ENCODE results near the gene CEP55. TPM values are rescaled to one million over a fixed set of nuclear protein-coding genes. Genes with fewer than 3 reads are reported as not detected.
A peak's percentile ranks its signal among the peaks of the same experiment; 100 is the strongest.
"Not testable (repeated sequence)": the region's sequence is repeated elsewhere in the genome, so short reads cannot be mapped to it uniquely, and the experiment has no call there.

The CEP55 gene
- total RNA-seq, 1 donor from 2014 or later = 59.3 TPM

GRCh38 chr10:93462881-93463280 is 33.5 kb upstream of the CEP55 start:
- Mint-ChIP-seq H3K27ac (peak overlapping the region; percentile 39), H3K9me3 (no peaks in the 10 kb centered on the region), H3K27me3 (no peaks in the 10 kb centered on the region), H3K4me3 (no peak overlapping the region), H3K36me3 (ENCODE audit: low read depth) (peaks cover 2% of the 10 kb centered on the region), H3K4me1 (peaks cover 16% of the 10 kb centered on the region)
- intact Hi-C loops (cut with micrococcal nuclease) = no loop called here
- peak; percentile 64 for DNase-seq

GRCh38 chr10:93463723-93464476 is 32.5 kb upstream of the CEP55 start:
- peaks cover 15% of the 10 kb centered on the region for H3K4me1 Mint-ChIP-seq
- H3K36me3 Mint-ChIP-seq (ENCODE audit: low read depth) = peaks cover 1% of the 10 kb centered on the region
- intact Hi-C loops (cut with micrococcal nuclease) = loop anchor here (1.0 kb wide), 1 partner anchor 18 kb away; the partner anchor contains the start of gene MYOF
- no peak for DNase-seq
- peak overlapping the region; percentile 35 for H3K27ac Mint-ChIP-seq
- no peaks in the 10 kb centered on the region for H3K9me3 Mint-ChIP-seq
- no peaks in the 10 kb centered on the region for H3K27me3 Mint-ChIP-seq
- H3K4me3 Mint-ChIP-seq = no peak overlapping the region

- intact Hi-C loops (cut with micrococcal nuclease) = loop anchor here (1.0 kb wide), 1 partner anchor 17 kb away; the partner anchor contains the start of gene MYOF
- Mint-ChIP-seq H3K36me3 (ENCODE audit: low read depth) (peaks cover 1% of the 10 kb centered on the region), H3K27ac (no peak overlapping the region), H3K4me1 (peaks cover 13% of the 10 kb centered on the region), H3K27me3 (no peaks in the 10 kb centered on the region), H3K4me3 (no peak overlapping the region), H3K9me3 (no peaks in the 10 kb centered on the region)
- no peak for DNase-seq
Observed at GRCh38 chr10:93464776-93465388, 31.5 kb upstream of the CEP55 start.

- Mint-ChIP-seq H3K27me3 (no peaks in the 10 kb centered on the region), H3K4me3 (no peak overlapping the region), H3K4me1 (peaks cover 13% of the 10 kb centered on the region), H3K36me3 (ENCODE audit: low read depth) (peaks cover 1% of the 10 kb centered on the region), H3K27ac (no peak overlapping the region), H3K9me3 (peaks cover 3% of the 10 kb centered on the region)
- intact Hi-C loops (cut with micrococcal nuclease) = no loop called here
- no peak for DNase-seq
Observed at GRCh38 chr10:93465806-93466675, 30.4 kb upstream of the CEP55 start.

- H3K27ac Mint-ChIP-seq; H3K36me3 Mint-ChIP-seq (ENCODE audit: low read depth); H3K9me3 Mint-ChIP-seq; intact Hi-C loops (cut with micrococcal nuclease); H3K27me3 Mint-ChIP-seq; H3K4me1 Mint-ChIP-seq; DNase-seq; H3K4me3 Mint-ChIP-seq: not testable (repeated sequence)
Observed at GRCh38 chr10:93467635-93468034, 28.8 kb upstream of the CEP55 start.

GRCh38 chr10:93468461-93469213 is 27.8 kb upstream of the CEP55 start:
- DNase-seq = no peak
- intact Hi-C loops (cut with micrococcal nuclease) = no loop called here
- Mint-ChIP-seq H3K4me1 (peaks cover 3% of the 10 kb centered on the region), H3K9me3 (peaks cover 3% of the 10 kb centered on the region), H3K36me3 (ENCODE audit: low read depth) (peaks cover 3% of the 10 kb centered on the region), H3K27ac (no peak overlapping the region), H3K4me3 (no peak overlapping the region), H3K27me3 (no peaks in the 10 kb centered on the region)

- H3K27ac Mint-ChIP-seq = no peak overlapping the region
- intact Hi-C loops (cut with micrococcal nuclease) = no loop called here
Observed at GRCh38 chr10:93469454-93469853, 27.0 kb upstream of the CEP55 start.

GRCh38 chr10:93471110-93471651 is 25.2 kb upstream of the CEP55 start:
- no peak for DNase-seq
- Mint-ChIP-seq H3K27me3 (no peaks in the 10 kb centered on the region), H3K4me1 (peaks cover 5% of the 10 kb centered on the region), H3K27ac (no peak overlapping the region), H3K9me3 (peaks cover 3% of the 10 kb centered on the region), H3K4me3 (no peak overlapping the region), H3K36me3 (ENCODE audit: low read depth) (peaks cover 3% of the 10 kb centered on the region)
- intact Hi-C loops (cut with micrococcal nuclease) = no loop called here

More at GRCh38 chr10:93469454-93469853, 27.0 kb upstream of the CEP55 start:
- no peak for DNase-seq
- Mint-ChIP-seq H3K27me3 (no peaks in the 10 kb centered on the region), H3K4me3 (no peak overlapping the region), H3K36me3 (ENCODE audit: low read depth) (peaks cover 3% of the 10 kb centered on the region), H3K9me3 (peaks cover 3% of the 10 kb centered on the region), H3K4me1 (peaks cover 5% of the 10 kb centered on the region)

GRCh38 chr10:93473161-93473560 is 23.3 kb upstream of the CEP55 start:
- Mint-ChIP-seq H3K36me3 (ENCODE audit: low read depth) (peaks cover 4% of the 10 kb centered on the region), H3K27me3 (no peaks in the 10 kb centered on the region), H3K4me3 (no peak overlapping the region), H3K4me1 (peaks cover 5% of the 10 kb centered on the region), H3K27ac (no peak overlapping the region), H3K9me3 (peaks cover 3% of the 10 kb centered on the region)
- intact Hi-C loops (cut with micrococcal nuclease) = no loop called here
- no peak for DNase-seq

GRCh38 chr10:93473804-93474472 is 22.5 kb upstream of the CEP55 start:
- Mint-ChIP-seq H3K4me1 (peaks cover 4% of the 10 kb centered on the region), H3K36me3 (ENCODE audit: low read depth) (peaks cover 4% of the 10 kb centered on the region), H3K27ac (no peak overlapping the region), H3K4me3 (no peak overlapping the region), H3K9me3 (peaks cover 3% of the 10 kb centered on the region), H3K27me3 (no peaks in the 10 kb centered on the region)
- no peak for DNase-seq
- intact Hi-C loops (cut with micrococcal nuclease) = no loop called here

GRCh38 chr10:93475227-93475626 is 21.2 kb upstream of the CEP55 start:
- intact Hi-C loops (cut with micrococcal nuclease) = no loop called here
- peaks cover 3% of the 10 kb centered on the region for H3K9me3 Mint-ChIP-seq
- no peak overlapping the region for H3K27ac Mint-ChIP-seq
- peaks cover 4% of the 10 kb centered on the region for H3K36me3 Mint-ChIP-seq (ENCODE audit: low read depth)
- DNase-seq = no peak
- H3K4me3 Mint-ChIP-seq = no peak overlapping the region
- no peaks in the 10 kb centered on the region for H3K27me3 Mint-ChIP-seq
- peaks cover 8% of the 10 kb centered on the region for H3K4me1 Mint-ChIP-seq

- peaks cover 10% of the 10 kb centered on the region for H3K4me1 Mint-ChIP-seq
- intact Hi-C loops (cut with micrococcal nuclease) = no loop called here
- H3K4me3 Mint-ChIP-seq = no peak overlapping the region
- peaks cover 4% of the 10 kb centered on the region for H3K36me3 Mint-ChIP-seq (ENCODE audit: low read depth)
- no peak for DNase-seq
- no peaks in the 10 kb centered on the region for H3K27me3 Mint-ChIP-seq
- no peak overlapping the region for H3K27ac Mint-ChIP-seq
- no peaks in the 10 kb centered on the region for H3K9me3 Mint-ChIP-seq
Observed at GRCh38 chr10:93475871-93476270, 20.5 kb upstream of the CEP55 start.

GRCh38 chr10:93476756-93477155 is 19.7 kb upstream of the CEP55 start:
- H3K4me1 Mint-ChIP-seq = peaks cover 15% of the 10 kb centered on the region
- intact Hi-C loops (cut with micrococcal nuclease) = no loop called here
- no peaks in the 10 kb centered on the region for H3K9me3 Mint-ChIP-seq
- no peak overlapping the region for H3K27ac Mint-ChIP-seq
- no peak for DNase-seq
- no peaks in the 10 kb centered on the region for H3K27me3 Mint-ChIP-seq
- peaks cover 3% of the 10 kb centered on the region for H3K36me3 Mint-ChIP-seq (ENCODE audit: low read depth)
- no peak overlapping the region for H3K4me3 Mint-ChIP-seq
